NCI-H2107 treated with DMSO at 0.1 percent for 48 hours (cell line): ENCODE results near the gene TAF1B.
A peak's percentile ranks its signal among the peaks of the same experiment; 100 is the strongest.
"Not testable (repeated sequence)": the region's sequence is repeated elsewhere in the genome, so short reads cannot be mapped to it uniquely, and the experiment has no call there.

Experiments used
- DNase-seq: peaks from one replicate; lab custom pipeline; 2025; ENCODE audit not compliant: unreplicated experiment; lab: John Stamatoyannopoulos, UW

TAF1B gene

DNA sequence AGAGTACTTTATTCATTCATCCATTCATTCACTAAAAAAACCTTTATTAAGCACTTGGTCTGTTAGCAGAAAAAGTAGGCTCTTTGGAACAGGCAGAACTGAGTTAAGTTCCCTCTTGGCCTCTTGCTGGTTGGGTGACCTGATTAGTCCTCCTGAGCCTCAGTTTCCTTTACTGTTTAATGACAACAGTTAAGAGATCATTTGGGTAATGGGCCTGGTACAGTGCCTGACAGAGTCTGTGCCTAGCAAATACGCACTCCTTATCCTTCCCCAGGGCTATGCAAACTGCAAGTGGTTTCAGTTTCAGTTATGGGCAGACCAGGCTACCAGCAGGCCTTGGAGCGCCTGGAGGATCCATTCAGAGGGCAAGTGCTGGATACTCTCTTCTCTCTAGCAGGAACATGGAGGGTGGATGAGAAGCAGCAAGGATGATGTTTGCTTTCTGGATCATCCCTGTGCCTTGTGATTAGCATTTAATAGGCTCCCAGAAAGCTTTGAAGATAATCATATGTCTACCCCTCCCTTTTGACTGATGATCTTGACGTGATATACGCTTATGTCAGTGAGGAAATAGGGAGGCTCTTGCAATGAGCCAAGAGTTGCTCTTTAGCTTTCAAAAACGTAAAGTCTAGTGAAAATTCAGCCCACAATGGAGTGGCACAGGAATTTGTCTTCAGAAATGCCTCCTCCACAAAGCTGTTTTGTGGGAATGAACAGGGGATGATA is 12.4 kb upstream of the TAF1B start:
- no peak for DNase-seq

DNA sequence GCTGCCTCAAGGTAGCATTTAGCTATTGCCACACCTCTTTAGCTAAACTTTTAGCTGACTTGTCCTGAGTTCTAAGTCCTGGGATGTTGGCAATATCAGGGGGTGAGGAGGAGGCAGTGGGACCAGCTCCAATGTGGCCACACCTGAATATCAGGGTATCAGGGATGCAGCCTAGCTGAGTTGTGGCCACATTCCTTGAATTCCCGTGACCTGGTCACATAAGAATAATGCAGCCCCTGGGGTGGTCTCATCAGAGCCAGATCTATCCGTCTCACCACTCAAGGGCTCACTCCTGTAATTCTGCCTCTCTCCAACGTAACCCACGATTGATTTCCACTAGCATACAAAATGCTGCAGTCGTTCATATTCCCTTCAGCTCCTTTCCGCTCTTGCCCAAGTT is 11.6 kb upstream of the TAF1B start:
- DNase-seq: no peak

DNA sequence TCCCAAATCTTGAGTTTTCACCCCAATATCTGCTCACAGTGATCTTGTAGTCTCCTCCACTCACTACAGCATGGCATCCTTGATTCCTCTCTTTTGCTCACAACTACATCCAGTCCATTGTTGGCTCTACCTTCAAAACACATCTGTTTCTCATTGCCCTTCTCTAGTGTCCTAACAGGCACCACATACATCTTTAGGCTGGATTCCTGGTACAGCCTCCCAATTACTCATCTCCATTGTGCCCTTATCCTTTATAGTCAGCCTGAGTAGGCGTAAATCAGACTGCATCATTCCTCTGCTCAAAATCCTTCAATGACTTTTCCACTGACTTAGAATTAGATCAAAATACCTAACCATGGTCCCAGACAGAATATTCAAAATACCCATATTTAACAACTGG is 10.7 kb upstream of the TAF1B start:
- no peak for DNase-seq

DNA sequence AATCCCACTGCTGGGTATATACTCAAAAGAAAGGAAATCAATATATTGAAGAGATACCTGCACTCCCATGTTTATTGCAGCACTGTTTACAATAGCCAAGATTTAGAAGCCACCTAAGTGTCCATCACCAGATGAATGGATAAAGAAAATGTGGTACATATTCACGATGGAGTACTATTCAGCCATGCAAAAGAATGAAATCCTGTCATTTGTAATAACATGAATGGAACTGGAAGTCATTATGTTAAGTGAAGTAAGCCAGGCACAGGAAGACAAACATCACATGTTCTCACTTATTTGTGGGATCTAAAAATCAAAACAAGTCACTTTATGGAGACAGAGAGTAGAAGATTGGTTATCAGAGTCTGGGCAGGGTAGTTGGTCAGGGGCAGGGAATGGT is 8.2 kb upstream of the TAF1B start:
- not testable (repeated sequence) for DNase-seq

DNA sequence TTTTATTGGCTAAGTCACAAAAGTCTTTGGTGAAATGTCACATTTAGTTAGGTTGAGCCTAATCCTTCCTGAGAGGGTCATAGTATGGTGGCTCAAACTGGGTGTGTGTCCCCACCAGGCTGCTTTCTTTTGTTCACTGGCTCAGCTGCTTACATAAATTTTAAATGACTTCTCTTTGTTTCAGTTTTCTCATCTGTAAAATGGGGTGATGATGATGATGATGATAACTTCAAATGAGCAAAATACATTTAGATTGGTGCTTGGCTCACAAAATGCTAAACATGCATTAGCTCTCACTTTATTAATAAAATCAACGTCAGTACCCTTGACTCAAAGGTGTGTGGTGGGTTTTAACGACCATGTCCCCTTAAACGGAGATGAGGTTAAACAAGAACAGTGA is 7.2 kb upstream of the TAF1B start:
- no peak for DNase-seq

DNA sequence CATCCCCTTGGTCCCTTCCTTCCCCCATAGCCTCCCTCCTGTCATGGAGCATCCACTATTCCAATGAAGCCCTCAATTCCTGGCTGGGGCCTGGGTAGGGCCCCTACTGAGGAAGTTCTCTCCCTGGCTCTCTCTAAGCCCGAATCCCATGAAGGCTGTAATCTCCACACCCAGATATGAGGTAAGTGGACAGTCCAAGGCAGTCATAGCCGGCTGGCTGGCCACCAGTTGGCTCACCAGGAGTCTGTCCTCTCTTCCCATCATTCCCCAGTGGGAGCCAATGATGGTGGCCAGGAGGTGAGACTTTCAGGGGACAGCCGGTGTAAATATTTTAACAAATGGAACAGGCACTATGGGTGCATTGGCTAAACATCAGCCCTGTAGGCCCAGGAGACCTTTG is 6.8 kb upstream of the TAF1B start:
- no peak for DNase-seq

DNA sequence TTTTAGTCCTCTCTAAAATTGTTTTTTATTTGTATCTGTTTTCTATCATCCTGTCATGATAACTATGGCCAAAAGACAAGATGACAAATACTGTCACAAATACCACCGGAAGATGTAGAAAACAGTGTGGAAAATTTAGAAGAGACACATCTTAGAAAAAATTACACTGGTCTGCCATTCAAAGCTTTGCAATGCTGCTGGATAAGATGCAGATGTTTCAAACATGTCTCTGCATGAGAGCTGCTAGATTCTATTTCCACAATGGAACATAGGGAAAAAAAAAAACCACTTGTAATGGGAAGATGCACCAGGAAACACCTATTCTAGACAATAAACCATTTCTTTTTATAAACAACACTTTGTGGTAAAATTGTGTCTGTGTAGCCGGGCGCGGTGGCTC is 5.8 kb upstream of the TAF1B start:
- DNase-seq: no peak

DNA sequence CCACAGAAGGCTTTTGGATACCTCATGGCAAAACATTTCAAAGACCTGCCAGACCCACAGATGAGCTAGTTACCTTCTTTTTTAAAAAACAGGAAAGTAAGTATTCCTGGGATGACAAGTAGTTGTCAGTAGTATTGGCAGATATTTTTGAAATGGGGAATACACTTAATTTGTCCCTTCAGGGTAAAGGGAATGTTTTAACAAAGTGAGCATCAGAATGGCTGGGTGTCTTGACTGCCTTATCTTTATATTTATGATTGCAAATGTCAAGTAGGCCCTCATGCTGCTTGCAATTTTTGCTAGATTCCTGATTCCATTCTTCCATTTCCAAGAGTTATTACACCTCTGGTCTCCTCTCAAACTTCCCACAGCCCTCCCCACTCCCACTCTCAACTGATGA is 4.9 kb upstream of the TAF1B start:
- DNase-seq: no peak

DNA sequence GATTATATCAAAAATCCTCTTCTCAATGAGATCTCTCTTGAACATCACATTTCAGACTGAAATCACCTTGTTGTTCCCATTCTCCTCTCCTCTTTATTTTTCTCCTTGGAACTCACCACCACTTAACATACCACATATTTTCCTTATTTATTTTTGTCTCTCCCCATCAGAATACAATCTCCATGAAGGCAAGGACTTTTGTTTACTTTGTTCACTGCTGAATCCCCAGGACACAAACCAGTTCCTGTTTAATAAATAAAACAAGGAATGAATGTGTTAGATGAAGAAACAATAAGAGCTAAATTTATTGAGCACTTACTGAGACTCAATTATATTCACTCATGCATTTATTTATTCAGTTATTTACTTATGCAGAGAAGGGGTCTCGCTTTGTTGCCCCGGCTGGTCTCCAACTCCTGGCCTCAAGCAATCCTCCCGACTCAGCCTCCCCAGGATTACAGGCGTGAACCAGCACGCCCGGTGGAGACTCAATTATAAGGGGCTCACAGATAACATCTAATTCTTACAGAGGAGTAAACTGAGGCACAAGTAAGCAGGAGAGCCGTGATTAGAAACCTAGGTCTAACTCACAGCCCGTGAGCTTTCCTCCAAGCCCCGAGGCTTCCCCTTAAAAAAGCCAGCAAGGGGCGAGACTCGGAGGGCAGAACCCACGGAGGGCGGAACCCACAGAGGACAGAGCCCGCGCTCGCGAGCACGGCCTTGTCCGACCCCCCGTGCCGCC is 616 bp upstream of the TAF1B start:
- no peak for DNase-seq

DNA sequence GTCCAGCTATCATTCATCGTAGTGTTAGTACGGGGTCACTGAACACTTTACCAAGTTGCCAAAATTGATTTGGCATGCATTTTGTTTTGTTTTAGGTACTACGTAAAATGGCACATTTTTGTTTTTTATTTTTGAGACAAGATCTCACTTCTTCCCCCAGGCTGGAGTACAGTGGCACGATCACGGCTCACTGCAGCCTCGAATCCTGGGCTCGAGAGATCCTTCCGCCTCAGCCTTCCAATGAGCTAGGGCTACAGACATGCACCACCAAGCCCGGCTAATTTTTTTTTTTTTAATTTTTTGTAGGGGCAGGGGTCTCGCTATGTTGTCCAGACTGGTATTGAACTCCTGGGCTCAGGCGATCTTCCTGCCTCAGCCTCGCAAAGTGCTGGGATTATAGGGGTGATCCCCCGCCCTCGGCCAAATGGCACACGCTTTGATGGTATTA is 786 bp downstream of the TAF1B start:
- no peak for DNase-seq

DNA sequence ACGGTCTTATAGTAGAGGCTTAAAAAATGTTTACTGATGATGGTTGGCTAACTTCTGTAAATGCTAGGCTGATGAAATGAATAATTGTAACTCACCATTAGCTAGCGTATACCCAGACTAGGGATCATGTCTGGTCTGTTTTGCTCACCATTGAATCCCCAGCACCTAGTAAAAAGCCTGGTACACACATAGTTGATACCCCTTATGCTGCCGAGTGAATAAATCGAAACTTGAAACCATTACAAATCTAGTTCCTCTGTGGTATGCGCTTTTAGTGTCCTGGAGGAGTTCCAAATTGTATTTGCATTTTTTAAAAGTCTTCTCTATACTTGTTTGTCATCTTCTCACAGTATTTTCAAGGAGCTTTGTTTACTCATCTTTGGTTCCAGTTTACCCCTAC is 1.3 kb downstream of the TAF1B start:
- DNase-seq: peak; percentile 56

DNA sequence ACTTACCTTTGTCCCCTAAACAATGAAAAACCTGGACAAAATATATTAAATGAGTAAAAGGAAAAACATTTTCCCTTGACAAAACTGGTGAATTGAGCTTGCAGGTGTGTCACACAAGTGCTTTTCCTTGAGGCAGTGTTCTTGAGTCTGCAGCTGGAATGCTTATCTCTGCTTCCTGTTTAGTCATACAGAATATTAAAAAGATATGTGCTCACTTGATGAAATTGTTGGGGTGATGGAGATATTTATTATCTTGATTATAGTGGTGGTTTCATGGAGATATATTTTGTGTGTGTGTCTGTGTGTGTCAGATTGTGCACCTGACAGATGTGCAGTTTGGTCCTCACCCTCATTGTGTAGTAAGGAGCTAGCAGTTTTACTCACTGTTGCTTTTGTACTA is 3.3 kb downstream of the TAF1B start:
- no peak for DNase-seq

DNA sequence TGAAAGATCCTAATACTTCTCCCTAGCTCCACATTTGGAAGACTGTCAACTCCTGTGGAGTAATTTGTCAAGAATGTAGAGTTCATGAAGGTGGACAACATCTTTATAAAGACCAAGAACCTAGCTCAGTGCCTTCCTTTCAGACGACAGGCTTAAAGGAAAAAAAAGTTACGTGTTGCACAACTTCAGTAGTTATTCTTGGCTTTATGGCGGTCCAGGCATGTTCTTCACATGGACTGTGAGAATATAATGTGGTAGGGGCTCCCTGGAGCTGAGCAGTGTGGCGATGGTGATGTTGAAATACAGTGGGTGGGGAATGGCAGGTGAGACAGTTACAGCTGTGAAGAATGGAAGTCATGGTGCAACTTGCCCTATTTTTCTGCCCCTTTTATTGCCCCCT is 3.9 kb downstream of the TAF1B start:
- DNase-seq: no peak

DNA sequence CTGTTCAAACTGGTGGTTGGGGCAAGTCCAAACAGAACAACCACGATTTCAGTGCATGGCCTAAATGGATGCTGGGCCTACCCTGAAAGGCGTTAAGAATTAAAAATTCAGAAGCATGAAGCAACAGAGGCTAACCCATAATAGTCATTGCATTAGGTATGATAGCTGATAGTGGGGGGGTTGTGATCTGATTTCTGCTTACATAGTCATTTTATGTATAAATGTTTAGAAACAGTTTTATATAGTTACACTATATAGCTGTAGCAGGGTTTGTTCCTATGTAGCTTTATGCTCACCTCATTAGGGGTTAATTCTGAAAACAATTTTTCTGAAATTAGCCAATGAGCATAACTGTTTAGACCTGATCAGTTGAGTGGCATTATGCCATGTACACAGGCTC is 9.6 kb downstream of the TAF1B start:
- DNase-seq: no peak

DNA sequence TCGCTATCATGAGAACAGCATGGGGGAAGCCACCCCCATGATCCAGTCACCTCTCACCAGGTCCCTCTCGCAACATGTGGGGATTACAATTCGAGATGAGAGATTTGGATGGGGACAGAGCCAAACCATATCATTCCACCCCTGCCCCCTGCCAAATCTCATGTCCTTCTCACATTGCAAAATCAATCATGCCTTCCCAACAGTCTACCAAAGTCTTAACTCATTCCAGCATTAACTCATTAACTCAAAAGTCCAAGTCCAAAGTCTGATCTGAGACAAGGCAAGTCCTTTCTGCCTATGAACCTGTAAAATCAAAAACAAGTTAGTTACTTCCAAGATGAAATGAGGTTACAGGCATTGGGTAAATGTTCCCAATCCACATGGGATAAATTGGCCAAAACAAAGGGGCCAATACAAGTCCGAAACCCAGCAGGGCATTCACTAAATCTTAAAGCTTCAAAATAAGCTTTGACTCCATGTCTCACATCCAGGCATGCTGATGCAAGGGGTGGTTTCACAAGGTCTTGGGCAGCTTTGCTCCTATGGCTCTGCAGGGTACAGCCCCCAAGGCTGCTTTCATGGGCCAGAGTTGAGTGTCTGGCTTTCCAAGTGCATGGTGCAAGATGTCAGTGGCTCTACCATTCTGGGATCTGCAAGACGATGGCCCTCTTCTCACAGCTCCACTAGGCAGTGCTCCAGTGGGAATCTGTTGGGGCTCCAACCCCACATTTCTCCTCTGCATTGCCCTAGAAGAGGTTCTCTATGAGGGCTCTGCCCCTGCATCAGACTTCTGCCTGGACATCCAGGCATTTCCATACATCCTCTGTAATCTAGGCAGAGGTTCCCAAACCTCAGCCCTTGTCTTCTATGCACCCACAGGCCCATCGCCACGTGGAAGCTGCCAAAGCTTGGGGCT is 14.8 kb downstream of the TAF1B start:
- no peak for DNase-seq

DNA sequence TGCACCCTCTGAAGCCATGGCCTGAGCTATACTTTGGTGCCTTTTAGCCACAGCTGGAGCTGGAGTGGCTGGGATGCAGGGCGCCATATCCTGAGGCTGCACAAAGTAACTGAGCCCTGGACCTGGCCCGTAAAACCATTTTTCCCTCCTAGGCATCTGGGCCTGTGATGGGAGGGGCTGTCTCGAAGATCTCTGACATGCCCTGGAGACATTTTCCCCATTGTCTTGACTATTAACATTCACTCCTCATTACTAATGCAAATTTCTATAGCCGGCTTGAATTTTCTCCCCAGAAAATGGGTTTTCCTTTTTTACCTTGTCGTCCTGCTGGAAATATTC is 15.4 kb downstream of the TAF1B start:
- DNase-seq: no peak

DNA sequence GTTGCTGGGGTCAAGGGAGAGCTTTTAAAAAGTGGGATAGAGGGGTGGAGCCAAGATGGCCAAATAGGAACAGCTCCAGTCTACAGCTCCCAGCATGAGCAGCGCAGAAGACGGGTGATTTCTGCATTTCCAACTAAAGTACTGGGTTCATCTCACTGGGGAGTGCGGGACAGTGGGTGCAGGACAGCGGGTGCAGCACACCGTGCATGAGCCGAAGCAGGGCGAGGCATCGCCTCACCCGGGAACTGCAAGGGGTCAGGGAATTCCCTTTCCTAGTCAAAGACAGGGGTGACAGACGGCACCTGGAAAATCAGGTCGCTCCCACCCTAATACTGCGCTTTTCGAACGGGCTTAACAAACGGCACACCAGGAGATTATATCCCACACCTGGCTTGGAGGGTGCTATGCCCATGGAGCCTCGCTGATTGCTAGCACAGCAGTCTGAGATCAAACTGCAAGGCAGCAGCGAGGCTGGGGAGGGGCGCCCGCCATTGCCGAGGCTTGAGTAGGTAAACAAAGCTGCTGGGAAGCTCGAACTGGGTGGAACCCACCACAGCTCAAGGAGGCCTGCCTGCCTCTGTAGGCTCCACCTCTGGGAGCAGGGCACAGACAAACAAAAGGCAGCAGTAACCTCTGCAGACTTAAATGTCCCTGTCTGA is 17.8 kb downstream of the TAF1B start:
- not testable (repeated sequence) for DNase-seq

DNA sequence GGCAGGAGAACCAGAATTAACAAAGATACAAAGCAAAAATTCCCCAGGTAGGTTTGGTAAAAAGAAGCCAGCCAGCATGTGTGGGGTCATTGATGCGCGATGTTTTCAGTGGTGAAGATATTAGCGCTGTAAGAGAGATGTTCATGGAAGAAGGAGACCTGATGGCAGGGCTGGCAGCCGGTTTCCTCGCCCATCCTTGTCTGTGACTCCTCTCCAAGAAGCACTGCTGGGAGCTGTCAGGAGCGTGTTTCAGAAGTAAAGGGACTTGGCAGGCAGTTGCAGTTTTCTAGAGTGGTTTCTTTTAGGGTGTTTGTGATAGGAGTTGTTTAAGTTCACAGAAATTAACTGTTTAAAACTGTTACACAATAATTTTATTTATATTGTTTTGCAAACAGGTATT is 24.6 kb downstream of the TAF1B start:
- DNase-seq: no peak

DNA sequence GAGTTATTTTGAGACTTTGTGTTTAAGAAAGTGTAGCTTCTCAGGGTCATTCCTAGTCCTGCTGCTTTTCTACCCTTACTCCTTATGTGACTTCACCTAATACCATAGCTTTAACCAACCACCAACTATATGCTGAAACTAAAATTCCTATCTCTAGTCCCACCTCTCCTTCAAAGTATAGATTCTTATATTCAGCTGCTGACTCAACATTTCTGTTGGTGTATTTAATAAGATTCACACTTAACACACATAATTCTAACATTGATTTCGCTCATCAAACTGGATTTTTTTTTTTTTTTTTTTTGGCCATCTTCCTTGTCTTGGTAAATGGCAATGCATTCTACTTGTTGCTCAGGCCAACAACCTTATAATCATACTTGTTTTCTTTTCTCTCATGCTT is 30.1 kb downstream of the TAF1B start:
- no peak for DNase-seq

DNA sequence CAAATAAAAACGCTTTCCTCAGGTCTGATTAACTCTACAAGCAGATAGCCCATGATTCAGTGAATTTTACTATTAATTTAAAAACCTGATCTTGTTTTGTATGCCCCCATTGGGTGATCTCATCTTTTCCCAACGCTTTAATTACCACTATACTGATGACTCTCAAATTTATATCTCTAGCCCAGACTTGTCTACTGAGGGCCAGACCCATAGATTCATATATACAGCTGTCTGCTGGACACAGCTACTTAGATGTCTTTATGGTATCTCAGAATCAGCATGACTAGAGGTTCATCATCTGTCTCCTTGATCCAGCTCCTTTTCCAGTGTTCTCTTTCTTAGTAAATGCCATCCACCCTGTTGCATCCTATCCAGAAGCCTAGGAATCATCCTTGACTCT is 33.8 kb downstream of the TAF1B start:
- DNase-seq: no peak

DNA sequence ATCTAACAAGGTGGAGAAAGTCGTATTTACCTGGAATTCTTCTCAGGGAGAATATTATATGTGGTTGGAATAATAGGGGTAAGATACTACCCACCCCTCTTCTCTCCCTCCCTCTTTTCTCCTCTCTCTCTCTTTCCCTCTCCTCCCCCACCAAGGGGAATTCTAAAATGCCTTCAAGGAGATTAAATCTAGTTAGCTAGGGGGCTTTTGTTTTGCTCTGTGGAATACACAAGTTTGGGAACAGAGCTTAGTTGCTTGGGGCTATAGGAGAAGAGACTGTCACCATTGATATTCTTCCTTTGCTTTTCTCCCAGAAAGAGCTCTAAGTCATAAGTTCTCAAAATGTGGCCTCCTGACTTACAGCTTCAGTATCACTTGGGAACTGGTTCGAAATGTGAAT is 34.5 kb downstream of the TAF1B start:
- DNase-seq: no peak
